ENCODE data around the gene UTP25. TPM values are rescaled to one million over a fixed set of nuclear protein-coding genes. Genes with fewer than 3 reads are reported as not detected.

The UTP25 gene
- total RNA-seq, 1 donor from 2014 or later = 6.8 TPM

DNA sequence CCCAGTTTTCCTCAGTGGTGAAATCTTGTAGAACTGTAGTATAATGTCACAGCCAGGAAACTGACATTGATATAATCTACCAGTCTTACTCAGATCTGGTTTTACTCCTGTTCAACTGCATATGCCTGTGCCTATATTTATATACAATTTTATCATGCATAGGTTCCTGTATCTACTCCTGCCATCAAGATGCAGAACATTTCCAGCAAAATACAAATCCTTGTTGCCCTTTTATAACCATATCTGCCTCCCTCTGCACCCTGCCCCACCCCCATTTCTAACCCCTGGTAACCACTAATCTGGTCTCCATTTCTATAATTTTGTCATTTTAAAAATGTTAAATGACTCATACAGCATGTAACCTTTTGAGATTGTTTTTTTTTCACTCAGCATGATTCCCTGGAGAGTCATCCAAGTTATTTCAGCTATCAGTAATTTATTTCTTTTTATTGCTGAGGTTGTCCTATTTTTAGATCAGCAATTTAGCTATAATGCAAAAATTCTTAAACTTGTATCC is 8.1 kb downstream of the UTP25 start:
- no peak overlapping the region for H3K4me3 Mint-ChIP-seq
- no peak overlapping the region for H3K27ac Mint-ChIP-seq (ENCODE audit: unreplicated experiment)
- H3K27me3 Mint-ChIP-seq (ENCODE audit: low read depth) = no peaks in the 10 kb centered on the region
- no peaks in the 10 kb centered on the region for H3K4me1 Mint-ChIP-seq
- H3K9me3 Mint-ChIP-seq = no peaks in the 10 kb centered on the region
- no peak for DNase-seq (ENCODE audit: low read depth, low spot score)
- TF ChIP-seq CTCF (conservative IDR thresholded peaks at IDR 0.05) = no peak
- peaks cover 2% of the 10 kb centered on the region for H3K36me3 Mint-ChIP-seq (ENCODE audit: low read depth)

GRCh38 chr1:209837671-209838070 is 9.9 kb downstream of the UTP25 start:
- H3K27me3 Mint-ChIP-seq (ENCODE audit: low read depth) = no peaks in the 10 kb centered on the region
- H3K36me3 Mint-ChIP-seq (ENCODE audit: low read depth) = peaks cover 5% of the 10 kb centered on the region

GRCh38 chr1:209838537-209838936 is 10.8 kb downstream of the UTP25 start:
- no peak for TF ChIP-seq CTCF (conservative IDR thresholded peaks at IDR 0.05)
- H3K27ac Mint-ChIP-seq (ENCODE audit: unreplicated experiment) = no peak overlapping the region
- no peaks in the 10 kb centered on the region for H3K27me3 Mint-ChIP-seq (ENCODE audit: low read depth)
- H3K4me3 Mint-ChIP-seq = no peak overlapping the region
- H3K9me3 Mint-ChIP-seq = no peaks in the 10 kb centered on the region
- no peaks in the 10 kb centered on the region for H3K4me1 Mint-ChIP-seq
- DNase-seq (ENCODE audit: low read depth, low spot score) = no peak
- H3K36me3 Mint-ChIP-seq (ENCODE audit: low read depth) = peaks cover 6% of the 10 kb centered on the region

More at GRCh38 chr1:209837671-209838070, 9.9 kb downstream of the UTP25 start:
- no peak for TF ChIP-seq CTCF (conservative IDR thresholded peaks at IDR 0.05)
- H3K4me3 Mint-ChIP-seq = no peak overlapping the region
- no peak for DNase-seq (ENCODE audit: low read depth, low spot score)
- no peaks in the 10 kb centered on the region for H3K9me3 Mint-ChIP-seq
- peak overlapping the region; percentile 64 for H3K27ac Mint-ChIP-seq (ENCODE audit: unreplicated experiment)
- no peaks in the 10 kb centered on the region for H3K4me1 Mint-ChIP-seq

- Mint-ChIP-seq H3K4me3 (no peak overlapping the region), H3K9me3 (no peaks in the 10 kb centered on the region), H3K36me3 (ENCODE audit: low read depth) (peaks cover 4% of the 10 kb centered on the region), H3K27me3 (ENCODE audit: low read depth) (no peaks in the 10 kb centered on the region), H3K4me1 (no peaks in the 10 kb centered on the region), H3K27ac (ENCODE audit: unreplicated experiment) (no peak overlapping the region)
- DNase-seq (ENCODE audit: low read depth, low spot score) = no peak
- TF ChIP-seq CTCF (conservative IDR thresholded peaks at IDR 0.05) = no peak
Measured at GRCh38 chr1:209839875-209840546, 12.2 kb downstream of the UTP25 start.

DNA sequence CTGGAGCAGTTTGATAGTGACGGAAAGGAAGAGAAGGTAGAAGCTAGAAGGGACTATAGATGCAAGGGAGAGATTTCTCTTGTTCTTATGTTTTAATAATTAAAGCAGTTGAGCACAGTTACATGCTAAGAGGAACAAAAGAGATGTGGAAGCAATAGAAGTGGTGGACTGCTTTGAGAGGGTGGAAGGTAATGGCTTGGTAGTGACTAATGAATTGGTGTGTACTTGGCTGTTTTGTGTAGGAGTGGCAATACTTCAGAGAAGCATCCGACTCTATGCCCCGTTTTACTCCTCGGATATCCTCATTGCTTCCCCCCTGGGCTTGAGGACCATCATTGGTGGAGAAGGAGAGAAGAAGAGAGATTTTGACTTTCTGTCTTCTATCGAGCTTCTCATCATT is 12.8 kb downstream of the UTP25 start:
- Mint-ChIP-seq H3K27ac (ENCODE audit: unreplicated experiment) (no peak overlapping the region), H3K9me3 (no peaks in the 10 kb centered on the region), H3K4me1 (no peaks in the 10 kb centered on the region)

More for the DNA sequence above, 12.8 kb downstream of the UTP25 start:
- no peak overlapping the region for H3K4me3 Mint-ChIP-seq
- DNase-seq (ENCODE audit: low read depth, low spot score) = no peak
- peaks cover 4% of the 10 kb centered on the region for H3K36me3 Mint-ChIP-seq (ENCODE audit: low read depth)
- H3K27me3 Mint-ChIP-seq (ENCODE audit: low read depth) = no peaks in the 10 kb centered on the region
- no peak for TF ChIP-seq CTCF (conservative IDR thresholded peaks at IDR 0.05)

Data from neural crest cell (in vitro differentiated cells).